DMS153 (cell line): Measurements from ENCODE around the gene MSANTD4.
A peak's percentile ranks its signal among the peaks of the same experiment; 100 is the strongest.
"Not testable (repeated sequence)": the region's sequence is repeated elsewhere in the genome, so short reads cannot be mapped to it uniquely, and the experiment has no call there.

Experiments used
- DNase-seq: peaks from one replicate; lab custom pipeline; 2025; lab: John Stamatoyannopoulos, UW

Gene MSANTD4

GRCh38 chr11:106014035-106014434, 8.0 kb downstream of the MSANTD4 start:
- no peak for DNase-seq

GRCh38 chr11:106012744-106013143, 9.3 kb downstream of the MSANTD4 start:
- DNase-seq, result no peak

GRCh38 chr11:106011481-106011880, 10.6 kb downstream of the MSANTD4 start:
- DNase-seq, result no peak

GRCh38 chr11:106003094-106003493, 18.9 kb downstream of the MSANTD4 start:
- DNase-seq, result not testable (repeated sequence)

GRCh38 chr11:106001304-106002012, 20.6 kb downstream of the MSANTD4 start:
- DNase-seq, result no peak

- DNase-seq, result no peak
These were observed 30.2 kb downstream of the MSANTD4 start for GRCh38 chr11:105991888-105992287.

- no peak for DNase-seq
These were observed 32.9 kb downstream of the MSANTD4 start for GRCh38 chr11:105989124-105989523.

- no peak for DNase-seq
These were observed 33.8 kb downstream of the MSANTD4 start for GRCh38 chr11:105988197-105988596.

GRCh38 chr11:105986554-105986953, 35.5 kb downstream of the MSANTD4 start:
- no peak for DNase-seq

GRCh38 chr11:105979997-105980703, 41.9 kb downstream of the MSANTD4 start:
- DNase-seq, result no peak

GRCh38 chr11:105975128-105975527, 46.9 kb downstream of the MSANTD4 start:
- DNase-seq, result no peak

- no peak for DNase-seq
These were observed 52.3 kb downstream of the MSANTD4 start for GRCh38 chr11:105969756-105970155.

- no peak for DNase-seq
These were observed 53.9 kb downstream of the MSANTD4 start for GRCh38 chr11:105968021-105968697.

GRCh38 chr11:105960252-105961245, 61.5 kb downstream of the MSANTD4 start:
- DNase-seq, result peak; percentile 71
